Measurements from ENCODE around the gene RASA4.
"Not testable (repeated sequence)": the region's sequence is repeated elsewhere in the genome, so short reads cannot be mapped to it uniquely, and the experiment has no call there.

Gene RASA4

DNA sequence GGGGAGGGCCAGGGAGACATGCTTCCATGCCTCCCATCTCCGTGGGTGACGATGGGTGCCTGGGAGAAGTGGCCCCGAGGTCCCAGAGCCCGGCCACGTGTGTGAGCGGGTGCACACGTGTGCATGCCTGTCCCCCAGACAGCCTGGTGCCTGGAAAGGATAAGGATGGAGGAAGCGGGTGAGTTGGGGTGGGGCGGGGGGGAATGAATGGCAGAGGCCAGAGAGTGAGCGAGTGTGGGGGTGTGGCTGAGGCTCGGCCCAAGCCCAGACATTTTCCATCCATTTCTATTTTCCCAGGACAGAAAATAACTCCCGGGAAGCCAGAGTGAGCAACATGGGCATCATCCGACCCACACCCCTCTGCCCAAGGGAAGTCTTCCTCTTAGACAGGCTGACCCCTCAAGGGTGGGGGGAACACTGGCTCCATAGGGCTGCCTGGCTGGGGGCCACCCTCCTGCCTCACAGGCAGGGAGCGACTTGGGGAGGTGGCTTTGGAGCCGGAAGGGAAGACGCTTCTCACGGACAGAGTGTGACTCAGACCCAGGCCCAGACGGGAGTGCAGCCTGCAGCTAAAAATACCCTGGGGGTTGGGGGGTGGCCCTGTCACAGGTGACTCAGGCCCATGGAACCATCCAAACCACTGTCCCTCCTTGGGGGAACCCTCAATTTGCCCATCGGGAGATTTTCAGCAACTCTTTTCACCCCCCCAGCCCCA is 12.0 kb downstream of the RASA4 start:
- not testable (repeated sequence) for DNase-seq

DNA sequence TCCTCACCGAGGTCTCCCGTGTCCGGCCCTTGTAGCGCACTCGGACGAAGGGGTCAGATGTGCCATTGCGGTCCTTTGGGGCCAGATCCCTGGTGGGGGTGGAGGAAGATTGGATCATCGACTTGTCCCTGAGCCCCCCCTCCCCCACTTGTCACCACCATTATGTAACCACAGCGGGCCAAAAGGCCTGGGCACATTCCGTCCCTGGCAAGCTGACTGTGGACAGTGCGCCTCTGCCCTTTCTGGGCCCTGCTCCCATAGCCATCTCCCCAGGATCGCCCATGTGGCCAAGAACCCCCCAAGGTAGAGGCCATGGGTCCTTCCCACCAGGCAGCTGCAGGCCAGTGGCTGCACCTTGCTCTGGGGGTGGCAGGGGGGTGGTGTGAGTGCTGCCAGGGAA is 14.2 kb downstream of the RASA4 start:
- DNase-seq: not testable (repeated sequence)

DNA sequence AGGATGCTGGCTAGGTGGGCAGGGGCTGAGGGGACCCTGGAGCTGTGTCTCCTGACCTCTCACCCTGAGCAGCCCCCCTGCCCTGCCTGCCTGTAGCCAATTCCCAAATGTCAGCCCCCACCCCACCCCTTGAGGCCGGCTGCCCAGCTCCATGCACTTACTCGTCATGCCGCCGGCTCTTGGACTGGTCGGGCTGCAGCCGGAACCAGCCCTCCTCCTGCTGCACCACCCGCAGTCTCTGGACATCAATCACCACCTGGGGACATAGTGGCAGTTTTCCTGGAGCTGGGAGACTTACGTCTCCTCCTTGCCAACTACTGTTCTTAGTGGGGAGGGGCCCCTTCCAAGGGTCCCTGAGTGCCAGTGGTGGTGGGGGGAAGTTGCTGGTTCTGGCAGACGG is 16.9 kb downstream of the RASA4 start:
- DNase-seq: not testable (repeated sequence)

GRCh38 chr7:102596036-102596435 is 20.5 kb downstream of the RASA4 start:
- not testable (repeated sequence) for DNase-seq

DNA sequence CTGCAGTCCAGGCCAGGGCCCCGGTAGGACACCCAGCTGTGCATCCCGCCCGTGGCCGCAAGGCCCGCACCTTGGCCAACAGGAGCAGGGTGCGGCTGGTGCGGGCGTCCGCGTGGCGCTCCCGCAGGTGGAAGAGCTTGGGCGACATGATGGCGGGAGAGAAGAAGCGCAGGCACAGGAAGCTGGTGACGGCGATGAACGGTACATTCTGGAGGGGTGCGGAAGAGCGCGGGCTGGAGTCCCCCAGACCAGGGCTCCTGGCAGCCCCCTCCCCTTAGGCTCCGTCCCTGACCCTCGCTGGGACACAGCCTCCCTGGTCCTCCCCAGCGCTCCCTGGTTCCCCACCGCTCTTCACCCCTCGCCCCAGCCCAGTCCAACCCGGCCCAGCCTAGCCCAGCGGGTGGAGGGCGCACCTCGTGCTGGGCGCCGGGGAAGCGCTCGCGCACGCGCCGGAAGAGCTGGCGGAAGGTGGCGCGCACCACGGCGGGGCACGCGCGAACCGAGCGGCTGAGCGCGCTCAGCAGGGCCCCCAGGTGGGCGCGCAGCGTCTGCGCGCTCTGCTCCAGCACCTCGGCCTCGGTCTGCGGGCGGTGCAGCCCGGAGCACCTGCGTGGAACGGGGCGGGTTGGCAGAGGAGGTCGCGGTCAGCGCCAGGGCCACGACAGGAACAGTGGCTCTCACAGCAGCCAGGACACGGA is 22.8 kb downstream of the RASA4 start:
- not testable (repeated sequence) for DNase-seq

GRCh38 chr7:102592477-102593019 is 24.0 kb downstream of the RASA4 start:
- peak; percentile 30 to 33 for DNase-seq

DNA sequence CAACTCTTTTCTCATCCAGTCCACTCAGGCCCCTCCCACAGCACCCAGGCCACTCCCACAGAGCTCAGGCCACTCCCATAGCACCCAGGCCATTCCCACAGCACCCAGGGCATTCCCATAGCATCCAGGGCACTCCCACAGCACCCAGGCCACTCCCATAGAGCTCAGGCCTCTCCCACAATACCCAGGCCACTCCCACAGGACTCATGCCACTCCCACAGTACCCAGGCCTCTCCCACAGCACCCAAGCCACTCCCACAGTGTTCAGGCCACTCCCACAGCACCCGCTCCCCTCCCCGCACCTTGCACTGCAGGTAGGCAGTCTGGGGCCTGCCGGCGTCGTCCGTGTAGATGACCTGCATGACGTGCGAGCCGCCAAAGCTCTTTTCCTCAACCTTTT is 26.7 kb downstream of the RASA4 start:
- DNase-seq: not testable (repeated sequence)

DNA sequence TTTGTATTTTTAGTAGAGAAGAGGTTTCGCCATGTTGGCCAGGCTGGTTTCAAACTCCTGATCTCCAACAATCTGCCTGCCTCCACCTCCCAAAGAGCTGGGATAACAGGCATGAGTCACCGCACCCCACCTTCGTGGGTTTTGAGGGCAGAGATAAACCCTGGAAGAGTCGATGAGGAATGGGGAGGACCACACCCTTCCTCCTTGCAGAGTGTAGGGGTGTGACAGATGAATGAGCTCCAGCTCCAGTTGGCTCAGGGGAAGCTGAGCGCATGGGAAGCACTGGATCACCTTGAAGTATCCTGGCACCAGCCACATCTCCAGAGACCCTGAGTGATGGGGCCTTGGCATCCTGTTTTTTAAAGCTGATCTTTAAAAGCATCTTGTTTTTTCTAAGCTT is 33.1 kb downstream of the RASA4 start:
- not testable (repeated sequence) for DNase-seq

GRCh38 chr7:102581722-102582121 is 34.8 kb downstream of the RASA4 start:
- not testable (repeated sequence) for DNase-seq

DNA sequence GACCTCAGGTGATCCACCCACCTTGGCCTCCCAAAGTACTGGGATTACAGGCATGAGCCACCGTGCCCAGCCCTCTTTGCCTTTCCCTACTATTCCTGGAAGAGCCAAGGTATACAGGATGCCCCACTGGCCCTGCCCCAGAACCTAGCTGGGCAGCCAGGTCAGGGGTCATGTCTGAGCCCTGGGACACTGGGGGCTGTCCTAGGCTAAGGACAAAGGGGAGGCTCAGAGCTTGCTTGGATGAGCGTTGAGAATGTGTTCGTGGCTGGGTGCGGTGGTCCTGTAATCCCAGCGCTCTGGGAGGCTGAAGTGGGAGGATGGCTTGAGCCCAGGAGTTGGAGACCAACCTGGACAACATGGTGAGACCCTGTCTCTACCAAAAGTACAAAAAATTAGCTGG is 38.1 kb downstream of the RASA4 start:
- DNase-seq: not testable (repeated sequence)

DNA sequence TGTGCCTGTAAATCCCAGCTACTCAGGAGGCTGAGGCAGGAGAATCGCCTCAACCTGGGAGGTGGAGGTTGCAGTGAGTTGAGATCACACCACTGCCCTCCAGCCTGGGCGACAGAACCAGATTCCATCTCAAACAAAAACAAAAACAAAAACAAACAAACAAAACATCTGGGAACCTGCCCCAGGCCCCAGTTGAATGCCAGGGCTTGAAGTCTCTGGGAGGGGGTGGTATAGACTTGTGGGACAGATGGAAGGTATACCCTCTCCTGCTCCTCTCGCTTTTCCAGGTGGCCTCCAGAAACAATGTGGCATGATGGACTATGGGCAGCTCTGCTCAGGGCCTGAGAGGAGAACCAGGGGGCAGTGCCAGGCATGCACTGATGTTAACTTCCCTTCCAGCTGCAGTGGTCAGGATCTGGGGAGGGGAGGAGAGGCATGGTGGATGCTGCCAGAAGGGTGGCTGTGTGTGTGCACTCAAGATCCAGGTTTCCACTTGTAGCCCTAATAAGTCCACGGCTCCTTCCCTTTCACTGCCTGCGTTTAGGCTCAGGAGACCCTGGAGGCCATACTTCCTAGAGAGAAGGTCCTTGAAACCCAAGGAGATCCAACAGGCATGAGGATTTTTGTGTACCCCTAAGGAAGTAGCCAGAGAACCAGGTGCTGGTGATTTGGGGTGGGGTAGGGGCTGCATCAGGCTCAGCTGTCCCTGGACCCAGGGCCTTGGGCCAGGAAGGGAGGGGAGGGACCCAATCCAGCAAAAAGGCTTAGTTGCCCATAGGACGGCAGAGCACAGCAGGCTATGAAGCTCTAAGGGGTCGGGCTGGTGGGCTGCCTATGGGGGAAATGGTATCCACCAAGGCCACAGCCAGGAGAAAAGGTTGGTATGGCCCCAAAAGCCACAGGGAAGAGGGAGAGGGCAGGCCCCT is 39.0 kb downstream of the RASA4 start:
- DNase-seq: peak in 1 of 2 donors; percentile 15

- not testable (repeated sequence) for DNase-seq
Measured at GRCh38 chr7:102576363-102576762, 40.2 kb downstream of the RASA4 start.

DNA sequence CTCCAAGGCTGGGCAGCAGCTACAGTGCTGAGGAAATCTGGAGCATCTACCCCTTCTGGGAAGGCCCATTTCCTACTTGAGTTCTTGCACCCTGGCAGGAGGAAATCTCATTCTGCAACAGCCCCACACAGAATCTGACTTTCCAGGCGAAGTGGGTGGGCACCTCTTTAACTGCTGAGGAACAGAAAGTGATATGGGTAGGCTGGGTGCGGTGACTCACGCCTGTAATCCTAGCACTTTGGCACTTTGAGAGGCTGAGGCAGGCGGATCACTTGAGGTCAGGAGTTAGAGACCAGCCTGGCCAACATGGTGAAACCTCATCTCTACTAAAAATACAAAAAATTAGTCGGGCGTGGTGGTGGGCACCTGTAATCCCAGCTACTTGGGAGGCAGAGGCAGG is 41.9 kb downstream of the RASA4 start:
- not testable (repeated sequence) for DNase-seq

GRCh38 chr7:102572261-102573239 is 44.0 kb downstream of the RASA4 start, which contains the start of gene POLR2J3:
Gene POLR2J3 (minus strand): TSS chr7:102572583. CDS start chr7:102572521, 62 bp downstream.
- peak; percentile 100 for DNase-seq

DNA sequence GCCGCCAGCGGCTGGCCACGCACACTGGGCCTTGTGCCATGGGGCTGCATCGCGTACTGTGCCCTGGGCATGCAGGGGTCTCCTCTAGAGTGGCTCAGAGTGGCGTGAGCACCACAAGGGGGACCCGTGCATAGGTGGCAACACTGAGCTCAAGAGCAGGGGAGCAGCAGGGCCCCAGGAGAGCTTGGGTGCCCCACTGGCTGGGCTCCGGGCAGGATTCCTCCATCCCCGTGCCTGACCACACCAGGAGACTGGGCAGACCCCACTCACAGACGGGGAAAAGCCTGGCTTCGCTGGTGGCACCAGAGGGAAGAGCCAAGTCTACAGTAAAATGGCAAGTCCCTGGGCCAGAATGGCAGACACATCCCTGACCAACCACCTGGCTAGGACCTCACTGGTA is 47.9 kb downstream of the RASA4 start:
- DNase-seq: not testable (repeated sequence)

GRCh38 chr7:102550808-102551422 is 65.6 kb downstream of the RASA4 start, which contains the start of gene SPDYE2:
Gene SPDYE2 (plus strand): TSS chr7:102551226. CDS start chr7:102553256, 2,030 bp downstream.
- DNase-seq: not testable (repeated sequence)

DNA sequence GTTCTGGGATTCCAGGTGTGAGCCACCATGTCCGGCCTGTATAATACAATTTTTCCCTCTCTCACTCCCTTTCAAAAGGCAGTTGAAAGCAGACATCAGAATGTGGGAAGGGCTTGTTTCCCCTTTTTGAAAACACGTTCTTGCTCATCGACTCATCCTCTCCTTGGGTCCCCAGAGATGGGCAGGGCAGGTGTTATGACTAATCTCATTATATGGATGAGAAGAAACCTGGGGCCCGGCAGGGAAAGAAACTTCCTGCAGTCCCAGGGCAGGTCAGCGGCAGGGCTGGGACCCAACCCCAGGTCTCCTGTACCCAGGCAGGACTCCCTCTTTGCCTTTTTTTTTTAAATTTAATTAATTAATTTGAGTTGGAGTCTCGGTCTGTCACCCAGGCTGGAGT is 70.2 kb downstream of the RASA4 start:
- DNase-seq: not testable (repeated sequence)

GRCh38 chr7:102545288-102545687 is 71.3 kb downstream of the RASA4 start:
- DNase-seq: not testable (repeated sequence)

DNA sequence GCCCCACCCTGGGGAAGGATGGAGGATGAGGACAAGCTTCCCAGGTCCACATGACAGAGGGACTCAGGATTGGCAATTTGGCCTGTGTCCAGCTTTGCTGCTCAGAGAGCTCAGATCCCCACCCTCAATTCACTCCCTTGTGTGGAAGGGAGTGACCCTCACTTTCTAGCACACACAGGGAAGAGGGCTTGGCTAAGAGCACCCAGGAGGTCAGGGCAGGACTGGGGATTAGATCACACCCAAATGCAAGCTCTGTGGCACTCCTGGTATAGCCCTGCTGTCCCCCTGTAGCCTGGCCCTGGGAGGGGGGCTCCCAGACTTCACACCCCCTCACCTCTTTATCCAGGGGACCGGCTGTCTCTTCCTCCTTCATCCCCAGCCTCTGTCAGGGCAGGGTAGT is 72.2 kb downstream of the RASA4 start:
- DNase-seq: not testable (repeated sequence)

- DNase-seq: not testable (repeated sequence)
Measured at GRCh38 chr7:102543596-102543995, 73.0 kb downstream of the RASA4 start, which contains the start of gene UPK3BL2. Gene UPK3BL2 (minus strand): TSS chr7:102543696. CDS start chr7:102543636, 60 bp downstream.

- DNase-seq: not testable (repeated sequence)
Measured at GRCh38 chr7:102542771-102543170, 73.8 kb downstream of the RASA4 start.

Data from stimulated activated CD4-positive, alpha-beta T cell treated with anti-CD3 and anti-CD28 coated beads, Interleukin-2, amount 100 ng/mL, for 24 hours (primary cell).